PC-9 (cell line): ENCODE results near the gene CD83. TPM values are rescaled to one million over a fixed set of nuclear protein-coding genes. Genes with fewer than 3 reads are reported as not detected.

ENCODE experiments used
- BruUV-seq: library from RNA; stranded (reverse); fragments of 400-500 nt; replicated peaks from 2 replicates; lab custom pipeline; 2021; lab: Mats Ljungman, UMichigan
- CTCF ChIA-PET: fragments of 300-600 bp; sonication (Branson Sonifier 250); formaldehyde crosslinking; loops from one replicate; lab custom pipeline; 2022; ENCODE audit warnings: antibody characterized with exemption; lab: Charles Lee
- POLR2A ChIA-PET: fragments of 300-600 bp; sonication (Branson Sonifier 250); formaldehyde crosslinking; loops from one replicate; lab custom pipeline; 2022; ENCODE audit warnings: antibody characterized with exemption; ENCODE audit not compliant: unreplicated experiment; lab: Charles Lee
- DNase-seq, 2 experiments: peaks; one replicate each; pipeline versions ENCODE4 v3.0.0 to v3.0.0-alpha.2; 2015 to 2022; ENCODE audit warnings: mixed read lengths in 1 of 2
- H2AFZ ChIP-seq: fragments of 200-600 bp; sonication (generic); 2 replicates; pipeline ENCODE4 v1.8.1; 2017; ENCODE audit warnings: antibody characterized with exemption
- H3F3A ChIP-seq: fragments of 200-600 bp; sonication (generic); 2 replicates; pipeline ENCODE4 v1.8.1; 2017; ENCODE audit warnings: antibody characterized with exemption, mild to moderate bottlenecking, low read depth; ENCODE audit not compliant: insufficient read depth
- H3K27ac ChIP-seq: fragments of 200-600 bp; sonication (generic); 2 replicates; pipeline ENCODE4 v1.6.1; 2016; ENCODE audit warnings: mixed run types
- H3K27me3 ChIP-seq: fragments of 200-600 bp; sonication (generic); 2 replicates; pipeline ENCODE4 v1.6.1; 2016; ENCODE audit warnings: low read depth, mixed run types; ENCODE audit not compliant: insufficient read depth
- H3K36me3 ChIP-seq: fragments of 200-600 bp; sonication (generic); 2 replicates; pipeline ENCODE4 v1.6.1; 2016; ENCODE audit warnings: low read depth, mixed run types
- H3K4me1 ChIP-seq: fragments of 200-600 bp; sonication (generic); replicated peaks from 2 replicates; pipeline ENCODE4 v1.6.1; 2016; ENCODE audit warnings: mixed run types; ENCODE audit not compliant: insufficient read depth
- H3K4me2 ChIP-seq: fragments of 200-600 bp; sonication (generic); 2 replicates; pipeline ENCODE4 v1.6.1; 2017; ENCODE audit warnings: mixed run types
- H3K4me3 ChIP-seq: fragments of 200-600 bp; sonication (generic); 2 replicates; pipeline ENCODE4 v1.6.1; 2016; ENCODE audit warnings: mixed run types
- H3K79me2 ChIP-seq: fragments of 200-600 bp; sonication (generic); 2 replicates; pipeline ENCODE4 v1.6.1; 2017; ENCODE audit warnings: low read depth, mixed run types
- H3K9me2 ChIP-seq: fragments of 200-600 bp; sonication (generic); 2 replicates; pipeline ENCODE4 v1.8.1; 2017; ENCODE audit warnings: mild to moderate bottlenecking; ENCODE audit not compliant: insufficient read depth
- H3K9me3 ChIP-seq: fragments of 200-600 bp; sonication (generic); 2 replicates; pipeline ENCODE4 v1.8.1; 2016; ENCODE audit warnings: low read depth; ENCODE audit not compliant: insufficient read depth
- H4K20me1 ChIP-seq: fragments of 200-600 bp; sonication (generic); 2 replicates; pipeline ENCODE4 v1.8.1; 2017; ENCODE audit not compliant: insufficient read depth
- EZH2 ChIP-seq: fragments of 200-600 bp; sonication (generic); IDR thresholded peaks from 2 replicates; pipeline ENCODE4 v1.8.0; 2017; ENCODE audit warnings: antibody characterized with exemption, low read depth
- intact Hi-C: fragments of 100-400 bp; cut with micrococcal nuclease; formaldehyde crosslinking; loops from one replicate; pipeline ENCODE4 v1.10.0; 2022; ENCODE audit not compliant: unreplicated experiment
- total RNA-seq: library from RNA; stranded (reverse); gene quantifications from 2 replicates; pipeline ENCODE4 v1.2.3, GENCODE V29; 2021
- TF ChIP-seq, protein P1 (sequence below): fragments of 200-600 bp; sonication (generic); conservative IDR thresholded peaks from 2 replicates; pipeline ENCODE4 v1.6.1; 2017; ENCODE audit warnings: mixed run types, antibody characterized with exemption, mild to moderate bottlenecking, moderate library complexity

Gene CD83
- total RNA-seq, 1 experiment from 2014 or later, result 3.6 TPM

DNA sequence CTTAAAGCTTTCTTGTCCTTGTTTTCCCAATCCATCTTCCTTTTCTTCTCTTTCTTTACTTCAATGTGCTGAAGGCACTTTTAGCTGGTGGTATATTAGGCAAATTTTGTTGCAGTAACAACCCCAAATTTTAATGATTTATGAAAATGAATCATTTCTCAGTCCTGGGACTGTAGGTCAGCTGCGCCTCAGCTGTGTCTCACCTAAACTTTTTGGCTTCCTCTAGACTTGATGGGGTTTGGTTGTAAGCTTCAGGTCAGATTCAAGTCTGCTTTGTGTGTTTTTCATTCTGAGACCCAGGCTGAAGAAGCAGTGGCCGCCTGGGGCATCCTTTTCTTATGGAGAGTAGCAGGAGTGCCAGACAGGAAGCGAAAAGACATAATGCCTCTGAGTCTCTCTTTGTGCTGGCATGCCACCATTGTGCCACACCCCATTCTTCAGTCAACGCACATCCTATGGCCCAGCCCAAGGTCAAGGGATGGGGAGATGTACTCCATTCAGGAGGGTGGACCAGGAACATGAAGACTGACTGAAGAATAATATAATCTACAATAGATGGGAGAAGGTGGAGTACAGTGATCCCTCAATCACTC, 28.9 kb upstream of the CD83 start:
- TF ChIP-seq EZH2, result no peak
- TF ChIP-seq, protein P1, sequence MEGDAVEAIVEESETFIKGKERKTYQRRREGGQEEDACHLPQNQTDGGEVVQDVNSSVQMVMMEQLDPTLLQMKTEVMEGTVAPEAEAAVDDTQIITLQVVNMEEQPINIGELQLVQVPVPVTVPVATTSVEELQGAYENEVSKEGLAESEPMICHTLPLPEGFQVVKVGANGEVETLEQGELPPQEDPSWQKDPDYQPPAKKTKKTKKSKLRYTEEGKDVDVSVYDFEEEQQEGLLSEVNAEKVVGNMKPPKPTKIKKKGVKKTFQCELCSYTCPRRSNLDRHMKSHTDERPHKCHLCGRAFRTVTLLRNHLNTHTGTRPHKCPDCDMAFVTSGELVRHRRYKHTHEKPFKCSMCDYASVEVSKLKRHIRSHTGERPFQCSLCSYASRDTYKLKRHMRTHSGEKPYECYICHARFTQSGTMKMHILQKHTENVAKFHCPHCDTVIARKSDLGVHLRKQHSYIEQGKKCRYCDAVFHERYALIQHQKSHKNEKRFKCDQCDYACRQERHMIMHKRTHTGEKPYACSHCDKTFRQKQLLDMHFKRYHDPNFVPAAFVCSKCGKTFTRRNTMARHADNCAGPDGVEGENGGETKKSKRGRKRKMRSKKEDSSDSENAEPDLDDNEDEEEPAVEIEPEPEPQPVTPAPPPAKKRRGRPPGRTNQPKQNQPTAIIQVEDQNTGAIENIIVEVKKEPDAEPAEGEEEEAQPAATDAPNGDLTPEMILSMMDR, result no peak
- H3K27me3 ChIP-seq, result no peaks in the 10 kb centered on the region
- H3K4me1 ChIP-seq, result no peaks in the 10 kb centered on the region
- BruUV-seq, result no TSS peak
- no peak overlapping the region for H3K4me2 ChIP-seq
- H3K27ac ChIP-seq, result no peak overlapping the region
- no peaks in the 10 kb centered on the region for H3F3A ChIP-seq
- no peak overlapping the region for H3K4me3 ChIP-seq
- H2AFZ ChIP-seq, result no peak overlapping the region
- intact Hi-C loops, result no loop called here
- no peaks in the 10 kb centered on the region for H4K20me1 ChIP-seq
- peaks cover 3% of the 10 kb centered on the region; the same call in 1 of the 2 replicates for H3K9me3 ChIP-seq
- DNase-seq, result no peak
- ChIA-PET CTCF (interaction anchor here (0.7 kb wide), 1 partner anchor 949 kb away, joined by 4 read pairs; no protein-coding TSS in a partner anchor), POLR2A (no interaction called here)
- no peaks in the 10 kb centered on the region for H3K36me3 ChIP-seq
- no peaks in the 10 kb centered on the region for H3K9me2 ChIP-seq
- H3K79me2 ChIP-seq, result no peaks in the 10 kb centered on the region

GRCh38 chr6:14089224-14089623, 28.3 kb upstream of the CD83 start:
- H2AFZ ChIP-seq, result no peak overlapping the region
- H3F3A ChIP-seq, result no peaks in the 10 kb centered on the region
- CTCF ChIA-PET, result no interaction called here
- H3K9me3 ChIP-seq, result peaks cover 3% of the 10 kb centered on the region; the same call in 1 of the 2 replicates
- no peaks in the 10 kb centered on the region for H4K20me1 ChIP-seq
- H3K27me3 ChIP-seq, result no peaks in the 10 kb centered on the region
- no peaks in the 10 kb centered on the region for H3K9me2 ChIP-seq
- no peak for DNase-seq
- H3K4me2 ChIP-seq, result no peak overlapping the region
- intact Hi-C loops, result no loop called here
- no peaks in the 10 kb centered on the region for H3K36me3 ChIP-seq
- TF ChIP-seq, protein P1, result no peak
- no peak for TF ChIP-seq EZH2
- H3K27ac ChIP-seq, result no peak overlapping the region
- no peaks in the 10 kb centered on the region for H3K4me1 ChIP-seq
- no peak overlapping the region for H3K4me3 ChIP-seq
- BruUV-seq, result no TSS peak
- POLR2A ChIA-PET, result no interaction called here
- H3K79me2 ChIP-seq, result no peaks in the 10 kb centered on the region

DNA sequence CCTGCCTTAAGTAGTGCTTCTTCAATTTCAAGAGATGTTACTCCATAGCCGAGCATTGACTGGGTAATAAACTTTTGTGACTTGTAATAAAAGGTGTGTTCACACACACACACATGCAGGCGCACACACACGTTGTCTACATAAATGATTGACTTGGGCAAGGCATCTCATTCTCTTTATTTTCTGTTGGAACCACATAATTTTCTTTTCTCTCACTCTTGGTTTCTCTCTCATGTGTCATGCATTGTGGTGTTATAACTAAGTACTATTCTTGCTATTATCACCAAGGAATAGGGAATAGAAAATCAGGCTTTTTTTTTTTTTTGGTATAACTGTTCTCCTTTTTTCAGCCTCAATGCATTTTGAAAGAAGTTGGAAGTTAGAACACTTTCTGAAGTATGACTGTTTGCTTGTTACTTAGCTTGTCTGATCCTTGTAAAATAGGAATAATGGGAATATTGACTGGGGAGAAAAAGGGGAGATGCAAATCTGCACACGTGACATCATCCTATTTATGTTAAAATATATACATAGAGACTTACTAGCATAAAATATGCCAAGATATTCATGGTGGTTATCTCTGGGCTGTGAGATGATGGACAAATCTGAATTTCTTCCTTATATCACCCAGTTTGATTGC, 26.1 kb upstream of the CD83 start:
- Histone ChIP-seq H2AFZ (no peak overlapping the region), H3K4me2 (no peak overlapping the region), H3K4me1 (no peaks in the 10 kb centered on the region), H3K27ac (no peak overlapping the region), H3K27me3 (no peaks in the 10 kb centered on the region), H3K79me2 (no peaks in the 10 kb centered on the region), H3K9me3 (peaks cover 3% of the 10 kb centered on the region; the same call in 1 of the 2 replicates), H3K36me3 (no peaks in the 10 kb centered on the region), H3K9me2 (no peaks in the 10 kb centered on the region), H4K20me1 (no peaks in the 10 kb centered on the region), H3K4me3 (no peak overlapping the region), H3F3A (no peaks in the 10 kb centered on the region)
- no TSS peak for BruUV-seq
- intact Hi-C loops, result no loop called here
- ChIA-PET CTCF (no interaction called here), POLR2A (no interaction called here)
- no peak for DNase-seq
- TF ChIP-seq, protein P1, result no peak
- TF ChIP-seq EZH2, result no peak
